HCT116 (cell line): ENCODE results near the gene CIBAR2. TPM values are rescaled to one million over a fixed set of nuclear protein-coding genes. Genes with fewer than 3 reads are reported as not detected.

Experiments
- ATAC-seq: fragments of 200-7000 bp; cut with Tn5 transposase; 2 replicates; pipeline ENCODE4 v1.9.1; 2020; ENCODE audit warnings: mild to moderate bottlenecking, moderate library complexity
- BruUV-seq: library from RNA; stranded (reverse); fragments of 400-500 nt; replicated peaks from 2 replicates; lab custom pipeline; 2021; lab: Mats Ljungman, UMichigan
- CTCF ChIA-PET: fragments of 300-600 bp; sonication (Branson Sonifier 250); formaldehyde crosslinking; loops from one replicate; lab custom pipeline; 2021; ENCODE audit warnings: antibody characterized with exemption; lab: Charles Lee
- POLR2A ChIA-PET: fragments of 300-600, 350-600 bp; sonication (Branson Sonifier 250); formaldehyde crosslinking; loops from one replicate; lab custom pipeline; 2021; ENCODE audit warnings: antibody characterized with exemption; lab: Charles Lee
- RAD21 ChIA-PET, 2 experiments: fragments of 300-600 bp; sonication (Branson Sonifier 250); formaldehyde crosslinking; loops; one replicate each; lab custom pipeline; 2023; ENCODE audit warnings: low total read pairs in 2 of 2; ENCODE audit not compliant: uncharacterized antibody in 2 of 2, unreplicated experiment in 2 of 2, low non-redundant PET in 1 of 2; lab: Charles Lee
- DNase-seq: peaks from one replicate; pipeline ENCODE4 v3.0.0-alpha.2; 2010; ENCODE audit warnings: low read depth, low spot score
- H2AFZ ChIP-seq: fragments of 200-600 bp; shearing (Covaris generic), sonication (generic); 2 replicates; pipeline ENCODE4 v1.6.1; 2017; ENCODE audit warnings: low read depth, mixed run types, mixed read lengths, antibody characterized with exemption, low read length; ENCODE audit not compliant: poor library complexity, severe bottlenecking
- H3K27ac ChIP-seq: 2 replicates; pipeline ENCODE4 v1.5.1; 2012; ENCODE audit warnings: low read depth, low read length
- H3K27me3 ChIP-seq: fragments of 200-600 bp; sonication (generic); 2 replicates; pipeline ENCODE4 v1.6.1; 2016; ENCODE audit warnings: mixed run types, low read length, mixed read lengths; ENCODE audit not compliant: insufficient read depth
- H3K36me3 ChIP-seq, 2 experiments: fragments of 200-500 bp in 1 of 2; fragments of 200-600 bp in 1 of 2; sonication (Bioruptor generic) in 1 of 2; sonication (generic) in 1 of 2; 2 replicates each; pipeline versions ENCODE4 v1.5.1 to v1.6.1; 2014 to 2016; ENCODE audit warnings: low read length in 2 of 2, inconsistent platforms in 1 of 2, mixed read lengths in 1 of 2, mixed run types in 1 of 2; ENCODE audit not compliant: insufficient read depth in 2 of 2, control insufficient read depth in 1 of 2
- H3K4me1 ChIP-seq, 2 experiments: fragments of 200-600 bp in 1 of 2; sonication (generic) in 1 of 2; 2 replicates each; pipeline versions ENCODE4 v1.5.1 to v1.6.1; 2012 to 2017; ENCODE audit warnings: low read length in 2 of 2, inconsistent platforms in 1 of 2, mild to moderate bottlenecking in 1 of 2, mixed read lengths in 1 of 2, mixed run types in 1 of 2, moderate library complexity in 1 of 2; ENCODE audit not compliant: insufficient read depth in 2 of 2, control insufficient read depth in 1 of 2
- H3K4me2 ChIP-seq: fragments of 200-600 bp; sonication (generic); 2 replicates; pipeline ENCODE4 v1.6.1; 2017; ENCODE audit warnings: mixed run types, low read length, mixed read lengths
- H3K4me3 ChIP-seq, 2 experiments: fragments of 200-600 bp in 1 of 2; sonication (generic) in 1 of 2; replicated peaks in 1 of 2; 2 replicates each; pipeline ENCODE4 v1.5.1; 2011 to 2016; ENCODE audit warnings: low read length in 2 of 2, control low read depth in 1 of 2, low read depth in 1 of 2, mild to moderate bottlenecking in 1 of 2, mixed read lengths in 1 of 2, mixed run types in 1 of 2
- H3K79me2 ChIP-seq: fragments of 200-600 bp; sonication (generic); 2 replicates; pipeline ENCODE4 v1.6.1; 2017; ENCODE audit warnings: mild to moderate bottlenecking, mixed run types, low read length, moderate library complexity, mixed read lengths; ENCODE audit not compliant: insufficient read depth
- H3K9ac ChIP-seq: fragments of 200-600 bp; sonication (generic); 2 replicates; pipeline ENCODE4 v1.6.1; 2016; ENCODE audit warnings: low read length, mixed read lengths
- H3K9me2 ChIP-seq: fragments of 200-600 bp; sonication (generic), shearing (Covaris generic); 2 replicates; pipeline ENCODE4 v1.6.1; 2017; ENCODE audit warnings: mixed run types, mild to moderate bottlenecking, moderate library complexity; ENCODE audit not compliant: insufficient read depth
- H3K9me3 ChIP-seq, 2 experiments: fragments of 200-500 bp in 1 of 2; fragments of 200-600 bp in 1 of 2; sonication (Bioruptor generic) in 1 of 2; sonication (generic) in 1 of 2; 2 replicates each; pipeline ENCODE4 v1.6.1; 2014 to 2017; ENCODE audit warnings: low read length in 2 of 2, mixed read lengths in 2 of 2, inconsistent platforms in 1 of 2, low read depth in 1 of 2, mild to moderate bottlenecking in 1 of 2, mixed run types in 1 of 2, moderate library complexity in 1 of 2; ENCODE audit not compliant: control insufficient read depth in 1 of 2, insufficient read depth in 1 of 2
- H4K20me1 ChIP-seq: fragments of 200-600 bp; sonication (generic), shearing (Covaris generic); 2 replicates; pipeline ENCODE4 v1.6.1; 2017; ENCODE audit warnings: mixed run types, mild to moderate bottlenecking, moderate library complexity; ENCODE audit not compliant: insufficient read depth
- ATF3 ChIP-seq: IDR thresholded peaks from 2 replicates; pipeline ENCODE4 v1.6.1; 2012
- CTCF ChIP-seq, 3 experiments: fragments of 200-600 bp in 1 of 3; sonication (generic) in 1 of 3; IDR thresholded peaks in 2 of 3; conservative IDR thresholded peaks in 1 of 3; 2 replicates each; pipeline ENCODE4 v1.5.1; 2012 to 2017; ENCODE audit warnings: low read depth in 2 of 3, low read length in 2 of 3, antibody characterized with exemption in 1 of 3, borderline replicate concordance in 1 of 3, control low read depth in 1 of 3, mild to moderate bottlenecking in 1 of 3, mixed read lengths in 1 of 3, mixed run types in 1 of 3, moderate library complexity in 1 of 3; ENCODE audit not compliant: insufficient read depth in 1 of 3
- ELF1 ChIP-seq: IDR thresholded peaks from 2 replicates; pipeline ENCODE4 v1.6.1; 2012; ENCODE audit warnings: low read depth, borderline replicate concordance
- JUND ChIP-seq: IDR thresholded peaks from 2 replicates; pipeline ENCODE4 v1.6.1; 2012
- POLR2A ChIP-seq: IDR thresholded peaks from 2 replicates; pipeline ENCODE4 v1.7.0; 2011; ENCODE audit warnings: borderline replicate concordance; ENCODE audit not compliant: insufficient read depth, insufficient read length; ENCODE audit errors: extremely low read depth
- POLR2AphosphoS5 ChIP-seq: IDR thresholded peaks from 2 replicates; pipeline ENCODE4 v1.6.1; 2011; ENCODE audit warnings: mild to moderate bottlenecking, low read depth, low read length, moderate library complexity
- RAD21 ChIP-seq: IDR thresholded peaks from 2 replicates; pipeline ENCODE4 v1.6.1; 2012; ENCODE audit warnings: low read depth, mild to moderate bottlenecking
- REST ChIP-seq: IDR thresholded peaks from 2 replicates; pipeline ENCODE4 v1.6.1; 2012; ENCODE audit warnings: low read depth
- TCF7L2 ChIP-seq: IDR thresholded peaks from 2 replicates; pipeline ENCODE4 v1.7.0; 2011; ENCODE audit warnings: borderline replicate concordance, inconsistent platforms; ENCODE audit not compliant: insufficient read depth, insufficient read length; ENCODE audit errors: extremely low read depth
- YY1 ChIP-seq: IDR thresholded peaks from 2 replicates; pipeline ENCODE4 v1.6.1; 2011; ENCODE audit warnings: low read length, low read depth, moderate library complexity, mild to moderate bottlenecking; ENCODE audit not compliant: insufficient replicate concordance; ENCODE audit errors: extremely low read depth
- ZNF274 ChIP-seq: fragments of 200-500 bp; sonication (Bioruptor generic); IDR thresholded peaks from 2 replicates; pipeline ENCODE4 v1.6.1; 2014; ENCODE audit warnings: mild to moderate bottlenecking, low read depth, low read length, inconsistent platforms
- intact Hi-C: fragments of 100-400 bp; cut with micrococcal nuclease; formaldehyde crosslinking; loops from 2 replicates; pipeline ENCODE4 v1.10.0; 2022
- total RNA-seq: library from RNA; stranded (reverse); gene quantifications from one replicate; pipeline ENCODE4 v1.2.1, GENCODE V29; 2021; ENCODE audit not compliant: unreplicated experiment

Gene CIBAR2
- total RNA-seq, 1 experiment from 2014 or later, result 0.27 TPM

GRCh38 chr16:85140455-85141012 lies 28.3 kb upstream of the CIBAR2 start:
- ChIA-PET POLR2A (no interaction called here), RAD21 (no interaction called here), CTCF (interaction anchor here (0.9 kb wide), 1 partner anchor 32 kb away, joined by 3 read pairs; no protein-coding TSS in a partner anchor)
- Histone ChIP-seq H3K79me2 (no peaks in the 10 kb centered on the region), H3K9me3 (no peaks in the 10 kb centered on the region), H3K36me3 (no peaks in the 10 kb centered on the region), H4K20me1 (no peaks in the 10 kb centered on the region), H3K4me1 (no peaks in the 10 kb centered on the region), H3K9me2 (no peaks in the 10 kb centered on the region), H3K27ac (no peak overlapping the region), H3K27me3 (no peaks in the 10 kb centered on the region), H3K4me3 (no peak overlapping the region), H3K9ac (no peak overlapping the region), H2AFZ (no peak overlapping the region), H3K4me2 (no peak overlapping the region)
- ATAC-seq (no peak), DNase-seq (no peak)
- no TSS peak for BruUV-seq
- intact Hi-C loops, result no loop called here
- TF ChIP-seq ATF3 (no peak), TCF7L2 (no peak), POLR2AphosphoS5 (no peak), JUND (no peak), CTCF (IDR thresholded peaks at IDR 0.05 in 2 of 3, conservative IDR thresholded peaks at IDR 0.05 in 1 of 3; ENCODE audit: borderline replicate concordance in 1 of 3, insufficient read depth in 1 of 3, low read depth in 2 of 3, low read length in 2 of 3) (no peak), ZNF274 (no peak), POLR2A (no peak), YY1 (no peak), ELF1 (no peak), RAD21 (no peak), REST (no peak)
